Kidney epithelial cell (primary cell): ENCODE data around the gene DGKI. TPM values are rescaled to one million over a fixed set of nuclear protein-coding genes. Genes with fewer than 3 reads are reported as not detected.

Source experiments
- DNase-seq: peaks from one replicate; pipeline ENCODE4 v3.0.0-alpha.2; 2010; ENCODE audit warnings: low read depth
- H3K27me3 ChIP-seq: 2 replicates; pipeline ENCODE4 v1.6.0; 2011; ENCODE audit warnings: low read length; ENCODE audit not compliant: control insufficient read depth, insufficient read depth
- H3K36me3 ChIP-seq: 2 replicates; pipeline ENCODE4 v1.5.1; 2011; ENCODE audit warnings: low read length; ENCODE audit not compliant: control insufficient read depth, insufficient read depth
- H3K4me3 ChIP-seq: 2 replicates; pipeline ENCODE4 v1.5.1; 2011; ENCODE audit warnings: low read depth, mild to moderate bottlenecking, control low read depth, low read length
- CTCF ChIP-seq: IDR thresholded peaks from 2 replicates; pipeline ENCODE4 v1.5.1; 2011; ENCODE audit warnings: mild to moderate bottlenecking, moderate library complexity, low read length, control low read depth, inconsistent platforms; ENCODE audit not compliant: insufficient read depth, poor library complexity, severe bottlenecking
- total RNA-seq: library from RNA; depleted of rRNA; stranded (reverse); fragments of >200 nt; gene quantifications from 2 replicates; pipeline ENCODE4 v1.2.3, GENCODE V29; 2015

Gene DGKI
- total RNA-seq, 1 donor from 2014 or later = 3.5 TPM

GRCh38 chr7:137694405-137694804 is 152.4 kb downstream of the DGKI start:
- no peak for DNase-seq
- no peaks in the 10 kb centered on the region for H3K36me3 ChIP-seq
- H3K27me3 ChIP-seq = no peaks in the 10 kb centered on the region
- TF ChIP-seq CTCF = no peak
- no peak overlapping the region for H3K4me3 ChIP-seq

GRCh38 chr7:137692399-137692798 is 154.4 kb downstream of the DGKI start:
- Histone ChIP-seq H3K36me3 (no peaks in the 10 kb centered on the region), H3K27me3 (no peaks in the 10 kb centered on the region), H3K4me3 (no peak overlapping the region)
- no peak for TF ChIP-seq CTCF
- DNase-seq = no peak

- TF ChIP-seq CTCF = no peak
- no peaks in the 10 kb centered on the region for H3K27me3 ChIP-seq
- no peak overlapping the region for H3K4me3 ChIP-seq
- no peak for DNase-seq
- no peaks in the 10 kb centered on the region for H3K36me3 ChIP-seq
These were observed 155.2 kb downstream of the DGKI start for GRCh38 chr7:137691566-137691965.

GRCh38 chr7:137690635-137691034 is 156.1 kb downstream of the DGKI start:
- Histone ChIP-seq H3K36me3 (no peaks in the 10 kb centered on the region), H3K4me3 (no peak overlapping the region), H3K27me3 (no peaks in the 10 kb centered on the region)
- no peak for TF ChIP-seq CTCF
- no peak for DNase-seq

- no peak overlapping the region for H3K4me3 ChIP-seq
- DNase-seq = no peak
- H3K36me3 ChIP-seq = no peaks in the 10 kb centered on the region
- H3K27me3 ChIP-seq = no peaks in the 10 kb centered on the region
- TF ChIP-seq CTCF = no peak
These were observed 157.0 kb downstream of the DGKI start for GRCh38 chr7:137689761-137690160.

GRCh38 chr7:137687556-137688265 is 159.1 kb downstream of the DGKI start:
- no peaks in the 10 kb centered on the region for H3K36me3 ChIP-seq
- peak; percentile 18 for DNase-seq
- no peaks in the 10 kb centered on the region for H3K27me3 ChIP-seq
- no peak overlapping the region for H3K4me3 ChIP-seq
- TF ChIP-seq CTCF = no peak
